ENCODE data around the gene ASB2. TPM values are rescaled to one million over a fixed set of nuclear protein-coding genes. Genes with fewer than 3 reads are reported as not detected.

The ASB2 gene
- total and polyA plus RNA-seq, 2 of the 8 experiments (the other 6 are each of a cell fraction or from before 2014, with no cell fraction given) = 1.0 to 2.1 TPM

GRCh38 chr14:93957751-93958566 lies 18.4 kb downstream of the ASB2 start:
- Histone ChIP-seq H3K9ac (replicated peaks in 1 of 4; ENCODE audit: extremely low read depth in 1 of 4, low read depth in 3 of 4, low read length in 3 of 4) (no peak overlapping the region), H3K9me3 (ENCODE audit: insufficient read depth in 2 of 2, low read depth in 1 of 2, low read length in 1 of 2) (no peaks in the 10 kb centered on the region), H3K4me2 (ENCODE audit: insufficient read depth in 1 of 2, low read depth in 2 of 2, low read length in 2 of 2) (no peak overlapping the region), H2BK5ac (ENCODE audit: low read depth, low read length) (peak overlapping the region; percentile 52; the same call in 1 of the 2 replicates), H4K91ac (replicated peaks; ENCODE audit: insufficient read length, low read length) (peak overlapping the region; percentile 25), H3K23me2 (ENCODE audit: low read depth, low read length) (no peaks in the 10 kb centered on the region), H4K20me1 (replicated peaks in 1 of 2; ENCODE audit: control insufficient read depth in 1 of 2, insufficient read depth in 2 of 2, low read length in 2 of 2) (no peaks in the 10 kb centered on the region), H3K56ac (replicated peaks; ENCODE audit: insufficient read length, low read depth, low read length) (no peak overlapping the region), H3K4me1 (replicated peaks in 1 of 4; ENCODE audit: control insufficient read depth in 3 of 4, insufficient read depth in 4 of 4, low read length in 3 of 4) (peaks cover 0 to 17% (median 9%) of the 10 kb centered on the region in 4 experiments; a peak in 5 of 7 replicates), H3K79me2 (ENCODE audit: control insufficient read depth in 1 of 2, insufficient read depth in 2 of 2, low read length in 2 of 2) (no peaks in the 10 kb centered on the region), H3K4ac (replicated peaks; ENCODE audit: insufficient read length, low read depth, low read length) (peak overlapping the region; percentile 53), H4K8ac (ENCODE audit: extremely low read depth, insufficient read depth, low read length) (no peak overlapping the region), H3K18ac (ENCODE audit: extremely low read depth, low read length) (0 out of 2 replicates have a peak overlapping the region, but pooled peaks have one; percentile 24), H2AK5ac (ENCODE audit: low read depth, low read length) (peak overlapping the region; percentile 71; the same call in 1 of the 2 replicates), H3K14ac (ENCODE audit: insufficient read length) (no peak overlapping the region), H2BK120ac (replicated peaks; ENCODE audit: low read depth, low read length) (no peak overlapping the region), H2BK12ac (ENCODE audit: low read depth, low read length) (peak overlapping the region; percentile 80; the same call in 1 of the 2 replicates), H3K4me3 (ENCODE audit: extremely low read depth in 1 of 4, insufficient read depth in 2 of 4, low read depth in 3 of 4, low read length in 4 of 4) (no peak overlapping the region), H4K5ac (ENCODE audit: insufficient read length, low read depth, low read length) (no peak overlapping the region), H3K27ac (ENCODE audit: low read depth, low read length) (no peak overlapping the region), H2AFZ (ENCODE audit: low read length) (no peak overlapping the region), H3K36me3 (ENCODE audit: control insufficient read depth in 2 of 4, insufficient read depth in 4 of 4, low read length in 3 of 4) (no peaks in the 10 kb centered on the region), H2BK15ac (ENCODE audit: low read length) (no peak overlapping the region; the same call in 1 of the 2 replicates), H2BK20ac (ENCODE audit: low read length) (peak overlapping the region; percentile 48; the same call in 1 of the 2 replicates), H3K23ac (ENCODE audit: insufficient read length) (no peak overlapping the region), H3K79me1 (ENCODE audit: low read depth, low read length) (no peaks in the 10 kb centered on the region), H3K27me3 (replicated peaks in 1 of 4; ENCODE audit: control insufficient read depth in 3 of 4, extremely low read depth in 1 of 4, insufficient read depth in 3 of 4, low read length in 3 of 4) (no peaks in the 10 kb centered on the region)
- POLR2A ChIA-PET (ENCODE audit: partially characterized antibody) = no interaction called here
- FAIRE-seq (no peak), DNase-seq (ENCODE audit: low read depth in 1 of 2, low spot score in 2 of 2) (no peak)
- CTCF ChIA-PET (ENCODE audit: partially characterized antibody) = interaction anchor here (1.2 to 3.8 kb wide), 10 partner anchors 11 to 179 kb away, joined by 3 to 22 read pairs (median 6); partner anchors contain the start of gene CCDC197
- WGBS, 2 experiments (ENCODE audit: extremely low coverage in 1 of 2, insufficient coverage in 1 of 2, insufficient read length in 1 of 2, insufficient replicate concordance in 2 of 2, low coverage in 1 of 2, low lambda C conversion rate in 2 of 2, missing lambda C conversion rate in 1 of 2) = 86% methylated on average over 16 of the region's 16 CpGs; no CpG with 5 or more reads in 1 of the 2 experiments
- TF ChIP-seq BRCA1 (IDR thresholded peaks at IDR 0.05; ENCODE audit: low read depth, low read length) (no peak), POLR2AphosphoS5 (IDR thresholded peaks at IDR 0.05; ENCODE audit: low read depth, low read length) (no peak), CBX8 (IDR thresholded peaks at IDR 0.05; ENCODE audit: borderline replicate concordance, low read depth, low read length) (no peak), SAP30 (IDR thresholded peaks at IDR 0.05; ENCODE audit: insufficient read depth, insufficient replicate concordance, low read length) (no peak), SRF (IDR thresholded peaks at IDR 0.05; ENCODE audit: low read depth, low read length) (no peak), EGR1 (IDR thresholded peaks at IDR 0.05; ENCODE audit: borderline replicate concordance, low read depth, low read length) (no peak)
